DMS53 treated with DMSO at 0.1 percent for 48 hours (cell line): ENCODE data around the gene PODXL.
"Not testable (repeated sequence)": the region's sequence is repeated elsewhere in the genome, so short reads cannot be mapped to it uniquely, and the experiment has no call there.

ENCODE experiments used
- DNase-seq: peaks from one replicate; lab custom pipeline; 2025; ENCODE audit not compliant: unreplicated experiment; lab: John Stamatoyannopoulos, UW

The PODXL gene

DNA sequence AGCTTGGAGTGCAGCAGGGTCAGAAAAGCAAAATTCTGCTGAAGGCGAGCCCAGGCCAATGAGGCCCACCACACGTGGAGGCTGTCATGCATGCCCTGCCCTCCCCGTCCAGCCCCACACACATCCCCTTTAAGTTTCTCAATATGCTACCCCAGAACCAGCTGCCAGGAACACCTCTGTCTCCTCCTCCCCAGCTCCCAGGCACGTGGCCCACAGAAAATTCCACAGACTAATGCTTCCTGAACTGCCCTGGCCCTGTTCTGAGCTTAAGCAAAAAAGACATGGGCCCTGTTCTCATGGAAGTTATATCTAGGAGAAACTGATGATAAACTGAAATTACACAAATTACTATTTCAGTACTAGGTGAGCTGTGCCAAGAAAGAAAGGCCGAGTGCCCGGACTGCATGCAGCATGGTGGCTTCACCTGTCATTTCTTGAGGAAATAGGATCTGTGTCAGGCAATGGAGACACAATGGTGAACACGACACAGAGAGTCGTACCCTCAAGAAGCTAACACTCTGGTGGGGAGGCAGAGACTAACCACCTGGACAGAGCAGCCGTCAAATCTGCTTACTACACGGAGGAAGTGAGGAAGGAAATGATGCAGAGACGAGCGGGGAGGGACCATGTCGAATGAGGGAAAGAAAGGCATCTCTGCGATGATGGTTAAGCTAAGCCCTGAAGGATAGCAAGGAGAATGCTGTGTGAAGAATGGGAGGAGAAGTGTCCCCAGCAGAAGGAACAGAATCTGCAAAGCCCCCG lies 44.5 kb downstream of the PODXL start:
- DNase-seq, result no peak

- DNase-seq, result no peak
Measured at GRCh38 chr7:131511071-131511470, 45.4 kb downstream of the PODXL start.

DNA sequence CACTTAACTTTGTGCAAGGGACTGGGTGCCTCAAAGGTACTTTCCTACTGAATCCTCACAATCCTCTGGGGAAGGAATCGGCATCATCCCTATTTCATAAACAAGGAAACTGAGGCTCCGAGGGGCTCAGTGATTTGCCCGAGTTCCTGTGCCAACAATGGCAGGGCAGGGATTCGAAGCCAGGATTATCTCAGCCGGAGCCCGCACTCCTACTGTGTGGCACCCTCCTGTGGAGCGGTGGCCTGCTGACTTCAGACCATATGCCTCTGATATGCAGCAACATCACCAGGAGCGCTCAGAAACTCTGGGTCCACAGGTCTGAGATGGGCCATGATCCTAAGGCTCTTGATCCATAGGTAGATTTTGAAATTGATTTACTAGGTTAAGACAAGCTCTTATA lies 46.6 kb downstream of the PODXL start:
- DNase-seq, result no peak

- no peak for DNase-seq
Measured at GRCh38 chr7:131508754-131509486, 47.5 kb downstream of the PODXL start.

DNA sequence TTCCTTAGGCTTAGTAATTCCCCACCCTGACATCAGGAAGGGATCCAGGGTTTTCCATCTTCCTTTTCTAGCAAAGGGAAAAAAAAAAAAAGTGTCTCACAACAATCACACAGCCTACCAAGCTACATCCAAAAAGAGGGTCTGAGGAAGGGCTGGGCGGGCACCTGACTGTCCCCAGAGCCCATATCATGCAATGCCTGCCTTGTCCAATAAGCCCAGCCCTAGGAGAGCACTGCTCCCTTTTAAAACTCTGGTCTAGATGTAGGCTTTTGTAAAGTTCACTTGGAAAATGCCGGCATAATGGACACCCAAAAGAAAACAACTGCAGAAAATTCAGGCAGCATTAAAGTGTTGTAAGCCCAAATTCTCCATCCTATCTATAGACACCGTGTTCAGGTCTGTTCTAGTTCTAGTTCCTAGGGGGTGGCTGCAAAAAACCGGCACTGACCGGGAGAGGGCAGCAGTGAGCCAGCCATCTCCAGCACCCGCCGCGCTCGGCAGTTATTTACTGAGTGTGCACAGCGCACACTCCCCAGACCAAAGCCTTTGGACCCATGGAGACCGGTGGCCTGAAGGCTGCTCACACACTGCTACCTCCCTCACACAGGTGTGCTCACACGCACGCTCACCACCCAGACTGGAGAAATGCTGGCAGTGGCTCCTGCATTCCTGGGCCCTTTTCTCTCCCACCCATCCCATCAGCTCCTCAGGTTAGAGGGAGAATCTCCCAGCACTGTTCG lies 48.7 kb downstream of the PODXL start:
- DNase-seq, result peak; percentile 60

DNA sequence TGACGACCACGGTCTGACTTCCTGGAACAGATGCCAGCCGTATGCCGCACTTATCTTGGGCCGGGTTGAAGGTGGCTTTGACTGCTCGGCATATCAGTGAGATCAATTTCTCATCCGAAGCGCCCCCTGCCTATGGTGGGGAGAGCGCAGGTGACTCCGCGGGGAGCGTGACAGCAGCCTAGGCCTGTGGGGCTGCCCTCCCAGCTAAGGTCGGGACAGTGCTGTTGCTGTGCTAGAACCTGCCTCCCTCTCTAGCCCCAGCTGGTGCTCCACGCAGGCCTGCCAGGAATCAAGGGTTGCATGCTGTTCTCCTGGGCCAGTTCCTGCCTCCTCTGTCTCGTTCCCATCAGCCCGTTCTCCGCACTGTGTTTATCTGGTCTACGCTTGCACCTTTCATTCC lies 49.8 kb downstream of the PODXL start:
- no peak for DNase-seq

GRCh38 chr7:131505636-131506557 lies 50.5 kb downstream of the PODXL start:
- DNase-seq, result no peak

DNA sequence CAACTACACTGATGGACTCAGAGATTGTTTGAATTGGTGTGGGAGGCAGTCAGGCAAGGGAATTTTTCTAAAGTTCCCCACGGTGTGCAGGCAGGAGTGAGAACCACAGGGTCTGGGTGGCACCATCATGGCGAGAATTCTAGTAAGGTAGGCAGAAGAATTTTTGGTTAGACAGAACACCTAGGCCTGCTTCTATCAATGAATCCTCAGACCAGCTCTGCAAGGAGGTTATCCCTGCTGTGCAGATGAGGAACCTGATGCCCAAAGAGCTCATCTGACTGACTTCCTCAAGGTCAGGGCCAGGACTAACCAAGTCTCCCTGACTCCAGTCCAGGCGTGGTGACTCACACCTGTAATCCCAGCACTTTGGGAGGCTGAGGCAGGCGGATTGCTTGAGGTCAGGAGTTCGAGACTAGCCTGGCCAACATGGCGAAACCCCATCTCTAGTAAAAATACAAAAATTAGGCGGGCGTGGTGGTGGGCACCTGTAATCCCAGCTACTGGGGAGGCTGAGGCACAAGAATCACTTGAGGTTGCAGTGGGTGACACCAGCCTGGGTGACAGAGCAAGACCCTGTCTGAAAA lies 51.3 kb downstream of the PODXL start:
- DNase-seq, result not testable (repeated sequence)

- no peak for DNase-seq
Measured at GRCh38 chr7:131504157-131504899, 52.1 kb downstream of the PODXL start.

GRCh38 chr7:131503639-131504038 lies 52.8 kb downstream of the PODXL start:
- DNase-seq, result no peak

GRCh38 chr7:131502810-131503508 lies 53.5 kb downstream of the PODXL start:
- no peak for DNase-seq

GRCh38 chr7:131501930-131502685 lies 54.3 kb downstream of the PODXL start:
- DNase-seq, result no peak

DNA sequence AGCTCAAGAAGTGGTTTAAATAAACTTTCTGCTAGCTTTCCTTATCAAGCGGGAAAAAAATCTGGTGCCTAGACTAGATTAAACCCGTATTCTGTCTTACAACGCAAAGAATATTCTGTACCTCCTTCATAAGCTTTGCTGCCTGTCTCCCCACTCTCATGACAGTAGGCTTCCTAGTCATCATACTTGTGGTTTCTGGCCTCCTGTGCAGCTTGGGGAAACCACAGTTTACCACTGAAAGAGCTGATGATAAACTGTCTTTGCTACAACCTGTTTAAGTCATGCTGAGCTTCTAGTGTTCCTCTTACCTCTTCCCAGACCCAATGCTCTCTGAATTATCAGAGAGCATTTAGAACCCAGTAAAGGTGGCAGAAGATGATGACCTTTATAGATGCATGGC lies 55.0 kb downstream of the PODXL start:
- no peak for DNase-seq

DNA sequence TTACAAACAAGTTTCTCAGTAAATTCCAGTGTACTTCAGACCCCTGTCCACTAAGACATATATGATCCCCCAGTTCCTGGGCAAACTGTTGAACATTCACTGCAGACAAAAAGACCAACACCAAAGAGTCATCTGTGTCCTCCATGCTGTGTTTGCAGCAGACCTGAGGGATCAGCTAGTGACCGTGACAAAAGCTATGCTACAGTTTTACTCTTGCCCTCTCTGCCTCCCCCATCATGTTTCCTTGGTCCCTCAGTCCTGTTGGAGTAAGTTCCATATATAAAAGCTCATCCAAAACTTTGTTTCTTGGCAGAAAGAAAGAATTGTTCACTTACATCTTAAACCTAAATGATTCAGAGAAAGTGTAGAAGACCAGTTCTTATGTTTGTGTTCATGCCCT lies 56.1 kb downstream of the PODXL start:
- no peak for DNase-seq

GRCh38 chr7:131499801-131500200 lies 56.6 kb downstream of the PODXL start:
- DNase-seq, result no peak

DNA sequence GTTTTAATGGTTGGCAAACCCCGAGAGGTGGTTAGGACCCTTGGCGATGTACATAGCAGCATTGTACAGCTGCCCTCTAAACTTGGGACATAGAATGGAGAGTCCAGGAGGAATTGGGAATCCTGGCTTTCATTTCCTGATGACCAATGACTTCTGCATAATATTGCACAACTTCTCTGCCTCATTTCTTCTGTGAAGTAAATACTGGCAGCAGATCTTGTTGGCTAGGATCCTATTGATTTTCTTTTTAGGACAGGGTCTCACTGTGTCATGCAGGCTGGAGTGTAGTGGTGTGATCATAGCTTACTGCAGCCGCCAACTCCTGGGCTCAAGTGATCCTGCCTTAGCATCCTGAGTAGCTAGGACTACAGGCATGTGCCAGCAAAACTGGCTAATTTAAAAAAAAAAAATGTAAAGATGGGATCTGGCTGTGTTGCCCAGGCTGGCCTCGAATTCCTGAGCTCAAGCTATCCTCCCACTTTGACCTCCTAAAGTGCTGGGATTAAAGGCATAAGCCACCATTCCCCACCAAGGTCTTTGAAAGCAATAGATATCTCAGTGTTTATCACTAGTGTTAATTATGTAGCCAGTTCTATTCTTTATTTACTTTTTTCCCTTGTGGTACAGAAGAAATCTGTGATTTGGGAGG lies 58.1 kb downstream of the PODXL start:
- DNase-seq, result no peak

GRCh38 chr7:131497454-131497853 lies 59.0 kb downstream of the PODXL start:
- no peak for DNase-seq
